ENCODE measurements around the gene COL4A6.
"Not testable (repeated sequence)": the region's sequence is repeated elsewhere in the genome, so short reads cannot be mapped to it uniquely, and the experiment has no call there.

DNA sequence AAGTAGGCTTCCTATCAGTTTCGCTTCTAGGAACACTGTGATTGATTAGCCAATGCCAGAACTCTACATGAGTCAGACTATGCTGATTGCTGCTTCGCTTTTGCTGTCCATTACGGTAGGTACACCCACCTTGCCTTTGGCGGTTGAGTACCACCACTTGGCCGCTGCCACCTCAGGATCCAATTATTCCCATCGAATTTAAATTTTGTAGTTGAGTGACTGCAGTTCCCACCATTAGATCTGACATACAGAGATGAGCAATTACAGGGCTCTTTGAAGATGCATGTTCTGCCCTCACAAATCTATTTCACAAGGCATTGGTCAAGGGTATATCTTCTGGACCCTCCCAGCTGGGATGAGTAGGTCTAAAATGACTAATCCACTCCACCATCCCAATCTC lies 43.3 kb upstream of the COL4A6 start:
- TF ChIP-seq, protein P1, sequence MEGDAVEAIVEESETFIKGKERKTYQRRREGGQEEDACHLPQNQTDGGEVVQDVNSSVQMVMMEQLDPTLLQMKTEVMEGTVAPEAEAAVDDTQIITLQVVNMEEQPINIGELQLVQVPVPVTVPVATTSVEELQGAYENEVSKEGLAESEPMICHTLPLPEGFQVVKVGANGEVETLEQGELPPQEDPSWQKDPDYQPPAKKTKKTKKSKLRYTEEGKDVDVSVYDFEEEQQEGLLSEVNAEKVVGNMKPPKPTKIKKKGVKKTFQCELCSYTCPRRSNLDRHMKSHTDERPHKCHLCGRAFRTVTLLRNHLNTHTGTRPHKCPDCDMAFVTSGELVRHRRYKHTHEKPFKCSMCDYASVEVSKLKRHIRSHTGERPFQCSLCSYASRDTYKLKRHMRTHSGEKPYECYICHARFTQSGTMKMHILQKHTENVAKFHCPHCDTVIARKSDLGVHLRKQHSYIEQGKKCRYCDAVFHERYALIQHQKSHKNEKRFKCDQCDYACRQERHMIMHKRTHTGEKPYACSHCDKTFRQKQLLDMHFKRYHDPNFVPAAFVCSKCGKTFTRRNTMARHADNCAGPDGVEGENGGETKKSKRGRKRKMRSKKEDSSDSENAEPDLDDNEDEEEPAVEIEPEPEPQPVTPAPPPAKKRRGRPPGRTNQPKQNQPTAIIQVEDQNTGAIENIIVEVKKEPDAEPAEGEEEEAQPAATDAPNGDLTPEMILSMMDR (IDR thresholded peaks at IDR 0.05; ENCODE audit: low read length) = not testable (repeated sequence)
- not testable (repeated sequence) for TF ChIP-seq EZH2 (IDR thresholded peaks at IDR 0.05; ENCODE audit: borderline replicate concordance, low read length)

Data from OCI-LY1 (cell line).